Endothelial cell of umbilical vein (primary cell): ENCODE data around the gene PRDM16.

Source experiments
- CTCF ChIP-seq, 2 donors: IDR thresholded peaks; 1 replicate in 1 of 2; 2 replicates in 1 of 2; pipeline ENCODE4 v1.5.1; 2011; ENCODE audit warnings: low read length in 2 of 2, mild to moderate bottlenecking in 2 of 2, moderate library complexity in 2 of 2, control low read depth in 1 of 2, inconsistent platforms in 1 of 2, low read depth in 1 of 2; ENCODE audit not compliant: insufficient read depth in 1 of 2; ENCODE audit errors: extremely low read depth in 1 of 2
- POLR2AphosphoS5 ChIP-seq: IDR thresholded peaks from 2 replicates; pipeline ENCODE4 v1.6.1; 2012; ENCODE audit warnings: low read depth, mild to moderate bottlenecking, control low read depth, low read length, moderate library complexity; ENCODE audit not compliant: insufficient read depth

GRCh38 chr1:3368059-3368458 is 299.1 kb downstream of the PRDM16 start:
- TF ChIP-seq POLR2AphosphoS5 (no peak), CTCF (IDR thresholded peaks at IDR 0.05; ENCODE audit: extremely low read depth in 1 of 2, insufficient read depth in 1 of 2, low read depth in 1 of 2, low read length in 2 of 2) (no peak)
